A673 (cell line): ENCODE data around the gene PRKG1.

Source experiments
- CTCF ChIP-seq: fragments of 300-800, 200-600 bp; sonication (generic); conservative IDR thresholded peaks from 2 replicates; pipeline ENCODE4 v1.5.1; 2017; ENCODE audit warnings: low read depth, mild to moderate bottlenecking, antibody characterized with exemption, low read length, moderate library complexity, mixed read lengths
- EZH2 ChIP-seq: fragments of 200-600 bp; sonication (generic); IDR thresholded peaks from 2 replicates; pipeline ENCODE4 v1.6.1; 2017; ENCODE audit warnings: borderline replicate concordance, low read depth, mild to moderate bottlenecking, mixed read lengths, antibody characterized with exemption, low read length; ENCODE audit not compliant: poor library complexity, severe bottlenecking

- TF ChIP-seq CTCF = no peak
- no peak for TF ChIP-seq EZH2
These were observed 5.0 kb downstream of the PRKG1 start for GRCh38 chr10:51079331-51079730.
